CD4-positive, alpha-beta memory T cell (primary cell): ENCODE results near the gene FAM3D. TPM values are rescaled to one million over a fixed set of nuclear protein-coding genes. Genes with fewer than 3 reads are reported as not detected.
A peak's percentile ranks its signal among the peaks of the same experiment; 100 is the strongest.

Source experiments
- CTCF ChIA-PET: fragments of 350-600 bp; sonication (Branson Sonifier 250); formaldehyde crosslinking; loops from one replicate; lab custom pipeline; 2021; ENCODE audit warnings: inconsistent platforms; ENCODE audit not compliant: partially characterized antibody; lab: Charles Lee
- POLR2A ChIA-PET: fragments of 350-600 bp; sonication (Branson Sonifier 250); formaldehyde crosslinking; loops from one replicate; lab custom pipeline; 2021; ENCODE audit not compliant: partially characterized antibody; lab: Charles Lee
- DNase-seq, 5 donors: peaks; one replicate each; pipeline versions ENCODE4 v3.0.0 to v3.0.0-alpha.2; 2020 to 2022; ENCODE audit warnings: mixed read lengths in 1 of 5
- H3K27ac ChIP-seq: one replicate; pipeline ENCODE4 v1.7.0; 2013; ENCODE audit warnings: low read depth, low read length
- H3K27me3 ChIP-seq: 2 replicates; pipeline ENCODE4 v1.7.0; 2013; ENCODE audit warnings: mild to moderate bottlenecking, low read length, moderate library complexity; ENCODE audit not compliant: insufficient read depth
- H3K36me3 ChIP-seq: 2 replicates; pipeline ENCODE4 v1.7.0; 2013; ENCODE audit warnings: mild to moderate bottlenecking, low read length, moderate library complexity; ENCODE audit not compliant: insufficient read depth
- H3K4me1 ChIP-seq: 2 replicates; pipeline ENCODE4 v1.7.0; 2013; ENCODE audit warnings: mild to moderate bottlenecking, low read length, moderate library complexity; ENCODE audit not compliant: insufficient read depth
- H3K4me3 ChIP-seq, 2 donors: one replicate each; pipeline ENCODE4 v1.7.0; 2013; ENCODE audit warnings: low read length in 2 of 2, mild to moderate bottlenecking in 1 of 2
- H3K9me3 ChIP-seq, 2 donors: one replicate each; pipeline ENCODE4 v1.7.0; 2013; ENCODE audit warnings: low read length in 2 of 2, control low read depth in 1 of 2; ENCODE audit not compliant: control insufficient read depth in 1 of 2
- H3K27ac Mint-ChIP-seq, 7 donors: one replicate each; pipeline ENCODE4 v1.8.0; 2020 to 2021; ENCODE audit warnings: mixed read lengths in 7 of 7, mild to moderate bottlenecking in 6 of 7, inconsistent platforms in 3 of 7, moderate library complexity in 3 of 7
- H3K27me3 Mint-ChIP-seq, 2 donors: one replicate each; pipeline ENCODE4 v1.8.0; 2020 to 2021; ENCODE audit warnings: mixed read lengths in 2 of 2
- H3K36me3 Mint-ChIP-seq, 2 donors: one replicate each; pipeline ENCODE4 v1.8.0; 2020 to 2021; ENCODE audit warnings: mixed read lengths in 2 of 2, inconsistent platforms in 1 of 2, mild to moderate bottlenecking in 1 of 2
- H3K4me1 Mint-ChIP-seq, 4 donors: one replicate each; pipeline ENCODE4 v1.8.0; 2020 to 2021; ENCODE audit warnings: mixed read lengths in 4 of 4, mild to moderate bottlenecking in 1 of 4
- H3K4me3 Mint-ChIP-seq, 8 donors: one replicate each; pipeline ENCODE4 v1.8.0; 2020 to 2021; ENCODE audit warnings: mixed read lengths in 8 of 8, mild to moderate bottlenecking in 7 of 8, moderate library complexity in 6 of 8, inconsistent platforms in 3 of 8
- H3K9me3 Mint-ChIP-seq, 8 donors: one replicate each; pipeline ENCODE4 v1.8.0; 2020 to 2021; ENCODE audit warnings: mixed read lengths in 8 of 8, mild to moderate bottlenecking in 5 of 8, inconsistent platforms in 3 of 8, moderate library complexity in 1 of 8
- intact Hi-C: fragments of 100-400 bp; cut with micrococcal nuclease; formaldehyde crosslinking; loops from one replicate; pipeline ENCODE4 v1.15.1; 2023
- polyA plus RNA-seq, 2 donors: library from polyadenylated mRNA; unstranded; fragments of 300-500 nt; fragmentation: Illumina TruSeq; gene quantifications; one replicate each; pipeline ENCODE4 v1.2.3, GENCODE V29; 2021
- total RNA-seq, 2 experiments: library from RNA; stranded (reverse); gene quantifications; one replicate each; pipeline ENCODE4 v1.2.3, GENCODE V29; 2021

FAM3D gene
- total and polyA plus RNA-seq, 4 experiments from 2014 or later = not detected

DNA sequence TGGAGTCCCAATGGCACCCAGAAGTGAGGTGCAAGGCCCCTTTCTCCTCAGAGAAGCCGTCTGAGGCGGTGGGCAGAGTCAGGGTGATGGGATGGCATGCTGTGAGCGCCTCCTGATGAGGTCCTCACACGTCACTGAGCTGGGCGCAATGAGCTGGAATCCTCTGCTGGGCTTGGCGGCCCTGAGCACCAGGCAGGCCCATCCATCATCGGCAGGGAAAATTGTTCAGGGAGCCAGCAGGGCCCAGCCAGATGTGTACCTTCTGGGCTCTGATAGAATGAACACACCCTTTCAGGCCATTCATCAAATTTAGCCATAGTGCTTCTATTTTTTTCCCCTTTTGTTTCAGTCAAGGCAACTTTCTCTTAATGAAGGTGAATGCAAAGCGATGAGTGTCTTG is 43.7 kb downstream of the FAM3D start:
- Histone ChIP-seq H3K27me3 (no peaks in the 10 kb centered on the region), H3K4me1 (no peaks in the 10 kb centered on the region), H3K36me3 (no peaks in the 10 kb centered on the region), H3K4me3 (no peak overlapping the region), H3K27ac (no peak overlapping the region), H3K9me3 (no peaks in the 10 kb centered on the region)
- H3K27ac Mint-ChIP-seq = no peak overlapping the region
- peaks cover 0 to 4% (median under 1%) of the 10 kb centered on the region in 4 donors for H3K4me1 Mint-ChIP-seq
- intact Hi-C loops = no loop called here
- H3K4me3 Mint-ChIP-seq = no peak overlapping the region
- CTCF ChIA-PET = no interaction called here
- no peak for DNase-seq
- POLR2A ChIA-PET = no interaction called here
- H3K9me3 Mint-ChIP-seq = no peaks in the 10 kb centered on the region
- no peaks in the 10 kb centered on the region for H3K36me3 Mint-ChIP-seq
- no peaks in the 10 kb centered on the region for H3K27me3 Mint-ChIP-seq

DNA sequence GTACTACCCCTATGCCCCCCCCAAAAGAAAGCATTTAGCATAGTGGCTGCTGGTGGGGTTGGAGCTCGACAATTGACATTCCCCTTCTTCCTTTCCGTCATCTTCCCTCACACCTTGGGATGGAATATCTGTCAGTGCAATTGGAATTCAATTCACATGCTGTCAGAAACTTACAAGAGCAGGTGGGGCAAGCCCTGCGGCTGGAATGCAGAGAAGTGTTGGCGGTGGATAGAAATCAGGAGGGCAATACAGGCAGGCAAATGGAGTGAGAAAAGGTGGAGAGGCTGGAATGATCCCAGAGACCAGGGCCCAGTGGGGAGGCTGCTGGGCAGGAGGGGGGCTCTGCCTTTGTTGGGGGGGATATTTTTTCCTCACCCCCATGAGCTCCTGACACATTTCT is 44.1 kb downstream of the FAM3D start:
- H3K27ac Mint-ChIP-seq = no peak overlapping the region
- no peaks in the 10 kb centered on the region for H3K9me3 Mint-ChIP-seq
- intact Hi-C loops = no loop called here
- H3K36me3 Mint-ChIP-seq = no peaks in the 10 kb centered on the region
- no peaks in the 10 kb centered on the region for H3K27me3 Mint-ChIP-seq
- H3K27ac ChIP-seq = no peak overlapping the region
- no peak overlapping the region for H3K4me3 ChIP-seq
- H3K9me3 ChIP-seq = no peaks in the 10 kb centered on the region
- CTCF ChIA-PET = no interaction called here
- H3K27me3 ChIP-seq = no peaks in the 10 kb centered on the region
- H3K4me1 ChIP-seq = no peaks in the 10 kb centered on the region
- DNase-seq = no peak
- no peaks in the 10 kb centered on the region for H3K36me3 ChIP-seq
- peaks cover 0 to 4% (median under 1%) of the 10 kb centered on the region in 4 donors for H3K4me1 Mint-ChIP-seq
- POLR2A ChIA-PET = no interaction called here
- no peak overlapping the region for H3K4me3 Mint-ChIP-seq

DNA sequence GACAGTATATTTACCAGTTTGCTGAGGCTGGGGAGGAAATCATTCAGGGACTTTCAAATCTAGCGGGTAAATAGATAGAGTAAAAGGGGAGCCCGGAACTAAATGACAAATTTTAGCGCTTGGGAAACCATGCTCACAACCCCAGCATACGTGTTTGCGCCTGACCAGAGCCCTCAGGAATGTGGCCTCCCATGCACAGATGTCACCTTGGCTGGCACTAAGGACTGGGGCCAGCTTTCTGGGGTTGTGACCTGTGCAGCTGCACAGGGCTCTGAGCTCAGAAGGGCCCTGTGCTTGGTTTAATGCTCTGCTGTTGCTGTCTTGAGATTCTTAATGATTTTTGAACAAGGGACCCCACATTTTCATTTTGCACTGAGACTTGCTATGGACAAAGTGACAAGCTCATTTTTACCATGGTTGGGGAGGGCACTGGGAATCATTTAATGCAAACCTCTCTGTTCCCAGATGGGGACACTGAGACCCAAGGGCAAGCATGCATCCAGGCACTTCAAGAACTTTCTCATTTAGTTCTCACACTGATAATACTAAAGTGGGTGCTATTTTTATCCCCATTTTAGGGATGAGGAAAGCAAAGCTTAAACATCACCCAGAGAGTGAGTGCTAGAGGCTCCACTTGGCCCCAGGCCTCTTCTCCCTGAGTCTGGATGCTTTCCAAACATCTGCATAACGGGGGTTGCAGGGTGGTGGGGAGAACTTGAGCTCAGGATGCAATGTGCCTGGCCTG is 45.3 kb downstream of the FAM3D start:
- H3K9me3 Mint-ChIP-seq = no peaks in the 10 kb centered on the region
- intact Hi-C loops = no loop called here
- CTCF ChIA-PET = interaction anchor here (1.1 to 1.3 kb wide), 2 partner anchors 9 to 12 kb away, joined by 3 to 4 read pairs; no protein-coding TSS in a partner anchor
- no peak for DNase-seq
- H3K27ac Mint-ChIP-seq = peak overlapping the region in 1 of 7 donors; percentile 43
- peaks cover 0 to 4% (median under 1%) of the 10 kb centered on the region in 4 donors for H3K4me1 Mint-ChIP-seq
- POLR2A ChIA-PET = no interaction called here
- Histone ChIP-seq H3K27ac (no peak overlapping the region), H3K4me1 (no peaks in the 10 kb centered on the region), H3K4me3 (no peak overlapping the region), H3K36me3 (no peaks in the 10 kb centered on the region), H3K9me3 (no peaks in the 10 kb centered on the region), H3K27me3 (no peaks in the 10 kb centered on the region)
- no peak overlapping the region for H3K4me3 Mint-ChIP-seq
- no peaks in the 10 kb centered on the region for H3K27me3 Mint-ChIP-seq
- no peaks in the 10 kb centered on the region for H3K36me3 Mint-ChIP-seq

DNA sequence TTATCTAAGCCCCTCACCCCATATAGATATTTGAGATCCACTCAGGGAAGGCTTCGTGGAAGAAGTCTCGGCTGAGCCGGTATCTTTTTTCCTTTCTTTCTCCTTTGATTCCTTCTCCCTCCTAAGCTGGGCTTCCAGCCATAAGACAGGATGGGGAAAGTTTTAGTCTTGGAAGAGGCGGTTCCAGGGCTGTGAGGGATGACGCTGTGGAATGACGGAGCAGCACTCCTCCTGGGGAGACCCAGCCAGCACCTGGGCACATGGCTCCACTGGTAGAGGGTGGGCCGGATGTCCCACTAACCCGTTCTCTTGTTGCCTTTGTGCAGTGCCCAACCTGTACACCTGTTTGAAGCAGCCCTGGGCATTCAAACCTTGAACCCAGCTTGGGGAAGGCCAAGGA is 46.2 kb downstream of the FAM3D start:
- ChIA-PET CTCF (interaction anchor here (1.7 kb wide), 1 partner anchor 10 kb away, joined by 5 read pairs; no protein-coding TSS in a partner anchor), POLR2A (no interaction called here)
- no peak for DNase-seq
- Mint-ChIP-seq H3K9me3 (no peaks in the 10 kb centered on the region), H3K27me3 (no peaks in the 10 kb centered on the region), H3K4me3 (no peak overlapping the region), H3K36me3 (no peaks in the 10 kb centered on the region), H3K27ac (no peak overlapping the region), H3K4me1 (peaks cover 0 to 4% (median under 1%) of the 10 kb centered on the region in 4 donors)
- H3K36me3 ChIP-seq = no peaks in the 10 kb centered on the region
- H3K4me3 ChIP-seq = no peak overlapping the region
- intact Hi-C loops = no loop called here
- no peaks in the 10 kb centered on the region for H3K27me3 ChIP-seq
- H3K4me1 ChIP-seq = no peaks in the 10 kb centered on the region
- H3K9me3 ChIP-seq = no peaks in the 10 kb centered on the region
- H3K27ac ChIP-seq = no peak overlapping the region

DNA sequence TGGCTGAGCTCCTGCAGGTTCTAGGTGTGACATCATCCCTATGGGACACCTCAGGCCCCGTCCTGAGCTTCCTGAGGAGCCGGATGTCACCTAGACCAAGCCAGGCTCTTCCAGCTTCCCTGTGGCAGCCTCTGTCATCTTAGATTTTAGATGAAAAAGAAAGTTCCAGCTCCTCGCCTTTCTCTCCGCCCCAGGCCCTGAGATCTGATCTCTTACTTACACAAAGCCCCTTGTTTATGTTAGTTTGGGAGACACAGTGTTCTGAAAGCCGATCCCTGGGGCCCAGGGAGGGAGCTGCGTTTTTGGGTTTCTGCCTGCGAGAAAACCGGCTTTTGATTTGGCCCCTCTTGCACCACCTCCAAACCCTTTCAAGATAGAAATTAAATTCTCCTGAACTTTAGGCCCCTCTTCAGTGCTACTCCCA is 49.2 kb downstream of the FAM3D start:
- CTCF ChIA-PET = interaction anchor here (0.7 to 2.9 kb wide), 4 partner anchors 9 to 14 kb away, joined by 3 to 11 read pairs (median 6); no protein-coding TSS in a partner anchor

DNA sequence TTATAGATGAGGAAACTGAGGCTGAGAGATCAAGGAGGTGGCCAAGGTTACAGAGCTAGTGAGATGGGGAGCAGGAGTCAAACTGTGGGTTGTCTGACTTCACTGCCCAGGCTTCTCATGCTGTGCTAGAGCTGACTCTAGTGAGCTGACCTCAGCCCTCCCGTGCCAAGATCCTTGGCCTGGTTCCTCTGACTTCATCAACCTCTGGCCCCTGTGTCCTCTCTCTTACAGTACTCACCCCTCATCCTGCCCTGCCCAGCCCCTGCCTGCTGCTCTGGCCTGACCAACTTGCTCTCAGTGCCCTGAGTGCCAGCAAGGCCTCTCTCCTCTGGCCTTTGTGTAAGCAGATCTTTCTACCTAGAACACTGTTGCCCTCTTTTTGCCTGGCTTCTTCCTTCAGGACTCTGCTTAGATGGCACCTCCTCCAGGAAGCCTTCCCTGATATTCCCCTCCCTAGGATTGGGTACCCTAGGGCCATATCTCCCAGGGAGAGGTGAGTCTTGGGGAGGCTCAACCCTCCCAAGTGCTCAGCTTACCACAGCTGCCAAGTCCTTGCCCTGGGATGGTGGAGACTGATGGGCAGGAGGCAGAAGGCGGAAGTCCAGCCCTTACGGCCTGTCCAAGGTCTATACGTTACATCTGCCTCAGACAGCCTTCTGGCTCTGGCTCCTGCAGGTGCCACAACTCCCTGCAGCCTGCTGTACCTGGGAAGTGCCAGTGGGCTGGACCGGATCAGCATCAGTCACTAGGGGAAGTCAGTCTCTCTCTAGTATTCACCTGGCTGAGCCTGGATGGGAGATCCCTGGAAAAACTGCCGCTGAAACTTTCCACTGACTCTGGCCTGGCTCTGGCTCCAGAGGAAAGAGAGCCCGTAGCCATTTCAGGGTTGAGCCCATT is 53.1 kb downstream of the FAM3D start:
- ChIA-PET POLR2A (no interaction called here), CTCF (interaction anchor here (1.2 kb wide), 1 partner anchor 17 kb away, joined by 3 read pairs; no protein-coding TSS in a partner anchor)
- intact Hi-C loops = no loop called here
- no peaks in the 10 kb centered on the region for H3K9me3 Mint-ChIP-seq
- H3K4me1 ChIP-seq = no peaks in the 10 kb centered on the region
- H3K36me3 Mint-ChIP-seq = no peaks in the 10 kb centered on the region
- H3K4me3 ChIP-seq = no peak overlapping the region
- no peak overlapping the region for H3K4me3 Mint-ChIP-seq
- no peaks in the 10 kb centered on the region for H3K36me3 ChIP-seq
- H3K27me3 ChIP-seq = no peaks in the 10 kb centered on the region
- DNase-seq = no peak
- H3K27ac Mint-ChIP-seq = no peak overlapping the region
- no peaks in the 10 kb centered on the region for H3K9me3 ChIP-seq
- no peaks in the 10 kb centered on the region for H3K4me1 Mint-ChIP-seq
- no peak overlapping the region for H3K27ac ChIP-seq
- peaks cover 0 to 5% of the 10 kb centered on the region in 2 donors for H3K27me3 Mint-ChIP-seq

More for the DNA sequence above, 49.2 kb downstream of the FAM3D start:
- no peak for DNase-seq
- H3K4me3 ChIP-seq = no peak overlapping the region
- intact Hi-C loops = no loop called here
- no peaks in the 10 kb centered on the region for H3K36me3 ChIP-seq
- POLR2A ChIA-PET = no interaction called here
- H3K36me3 Mint-ChIP-seq = no peaks in the 10 kb centered on the region
- no peaks in the 10 kb centered on the region for H3K4me1 ChIP-seq
- H3K9me3 ChIP-seq = no peaks in the 10 kb centered on the region
- no peaks in the 10 kb centered on the region for H3K9me3 Mint-ChIP-seq
- no peak overlapping the region for H3K27ac Mint-ChIP-seq
- H3K27me3 Mint-ChIP-seq = no peaks in the 10 kb centered on the region
- H3K27me3 ChIP-seq = no peaks in the 10 kb centered on the region
- no peaks in the 10 kb centered on the region for H3K4me1 Mint-ChIP-seq
- H3K27ac ChIP-seq = no peak overlapping the region
- H3K4me3 Mint-ChIP-seq = no peak overlapping the region

DNA sequence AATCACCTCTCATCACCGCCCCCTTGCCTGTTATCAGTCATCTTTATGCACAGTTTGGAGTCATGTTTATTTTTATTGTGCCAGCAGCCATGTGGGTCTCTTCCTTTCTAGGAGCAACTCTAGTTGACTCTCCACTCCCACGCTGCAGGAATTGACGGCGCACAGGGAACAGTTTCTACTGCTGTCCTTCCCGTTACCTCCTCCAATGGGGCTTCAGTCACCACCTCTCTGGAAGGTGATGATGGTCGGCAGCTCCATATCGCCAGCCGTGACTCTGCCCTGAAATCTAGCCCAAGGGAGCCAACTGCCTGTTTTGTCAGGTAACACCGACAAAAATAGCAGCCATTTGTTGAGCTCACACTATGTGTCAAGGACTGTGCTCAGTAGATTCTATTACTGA is 53.7 kb downstream of the FAM3D start:
- Mint-ChIP-seq H3K27ac (peak overlapping the region in 1 of 7 donors; percentile 19), H3K4me1 (no peaks in the 10 kb centered on the region), H3K4me3 (no peak overlapping the region), H3K36me3 (no peaks in the 10 kb centered on the region), H3K9me3 (no peaks in the 10 kb centered on the region), H3K27me3 (peaks cover 2 to 5% of the 10 kb centered on the region in 2 donors)
- Histone ChIP-seq H3K27me3 (no peaks in the 10 kb centered on the region), H3K36me3 (no peaks in the 10 kb centered on the region), H3K27ac (no peak overlapping the region), H3K4me1 (no peaks in the 10 kb centered on the region), H3K9me3 (no peaks in the 10 kb centered on the region), H3K4me3 (no peak overlapping the region)
- ChIA-PET CTCF (interaction anchor here (1.2 kb wide), 1 partner anchor 17 kb away, joined by 3 read pairs; no protein-coding TSS in a partner anchor), POLR2A (no interaction called here)
- no peak for DNase-seq
- intact Hi-C loops = no loop called here
